Left lobe of liver (tissue), 2 donors: ENCODE measurements around the gene ZNF74. TPM values are rescaled to one million over a fixed set of nuclear protein-coding genes. Genes with fewer than 3 reads are reported as not detected.
A peak's percentile ranks its signal among the peaks of the same experiment; 100 is the strongest.
"Not testable (repeated sequence)": the region's sequence is repeated elsewhere in the genome, so short reads cannot be mapped to it uniquely, and the experiment has no call there.

ENCODE experiments used
- ATAC-seq: fragments of 200-7000 bp; cut with Tn5 transposase; one replicate; pipeline ENCODE4 v1.9.1; 2020; ENCODE audit warnings: mild to moderate bottlenecking, moderate library complexity
- DNase-seq: peaks from one replicate; pipeline ENCODE4 v3.0.0-alpha.2; 2020; ENCODE audit warnings: low spot score
- total RNA-seq: library from RNA; stranded (reverse); gene quantifications from one replicate; pipeline ENCODE4 v1.2.1, GENCODE V29; 2021
- donor health status: DM: no; HTN: no; CAD: no; lungs with moderate emphysema.
- donor health status: DM: no; HTN: yes; CAD: no.

Gene ZNF74
- total RNA-seq, 1 donor from 2014 or later = 5.7 TPM

DNA sequence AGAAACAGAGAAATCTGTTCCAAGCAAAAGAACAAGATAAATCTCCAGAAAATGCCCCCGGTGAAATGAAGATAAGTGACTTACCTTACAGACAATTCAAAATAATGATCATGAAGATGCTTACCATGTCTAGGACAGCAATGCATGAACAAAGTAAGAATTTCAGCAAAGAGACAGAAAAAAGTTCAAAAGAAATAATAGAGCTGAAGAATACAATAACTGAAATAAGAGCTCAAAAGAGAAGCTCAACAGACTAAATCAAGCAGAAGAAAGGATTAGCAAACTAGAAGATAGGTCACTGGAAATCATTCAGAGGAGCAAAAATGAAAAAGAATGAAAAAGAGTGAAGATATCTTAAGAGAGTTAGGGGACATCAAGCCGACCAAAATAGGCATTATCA is 19.8 kb upstream of the ZNF74 start:
- DNase-seq, ATAC-seq: not testable (repeated sequence)

DNA sequence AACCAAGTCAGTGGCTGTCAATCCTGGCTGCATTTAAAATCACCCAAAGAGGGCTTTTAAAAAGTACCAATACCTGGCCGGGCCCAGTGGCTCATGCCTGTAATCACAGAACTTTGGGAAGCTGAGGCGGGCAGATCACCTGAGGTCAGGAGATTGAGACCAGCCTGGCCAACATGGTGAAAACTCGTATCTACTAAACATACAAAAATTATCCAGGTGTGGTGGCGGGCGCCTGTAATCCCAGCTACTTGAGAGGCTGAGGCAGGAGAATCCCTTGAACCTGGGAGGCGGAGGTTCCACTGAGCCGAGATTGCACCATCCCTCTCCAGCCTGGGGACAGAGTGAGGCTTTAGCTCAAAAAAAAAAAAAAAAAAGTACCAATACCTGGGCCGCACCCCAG is 17.7 kb upstream of the ZNF74 start:
- not testable (repeated sequence) for ATAC-seq, DNase-seq

DNA sequence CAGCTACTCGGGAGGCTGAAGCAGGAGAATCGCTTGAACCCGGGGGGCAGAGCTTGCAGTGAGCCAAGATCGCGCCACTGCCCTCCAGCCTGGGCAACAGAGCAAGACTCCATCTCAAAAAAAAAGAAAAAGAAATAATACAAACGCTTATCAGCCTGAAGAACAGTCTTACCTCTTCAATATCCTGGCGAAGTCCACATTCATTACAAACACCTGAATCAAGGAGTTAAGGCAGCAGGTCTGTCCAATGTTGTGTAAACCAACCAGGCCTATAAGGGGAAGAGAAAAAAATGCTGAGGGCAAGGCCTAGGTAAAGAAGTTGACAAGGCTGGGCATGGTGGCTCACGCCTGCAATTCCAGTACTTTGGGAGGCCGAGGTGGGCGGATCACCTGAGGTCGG is 17.0 kb upstream of the ZNF74 start:
- DNase-seq, ATAC-seq: not testable (repeated sequence)

DNA sequence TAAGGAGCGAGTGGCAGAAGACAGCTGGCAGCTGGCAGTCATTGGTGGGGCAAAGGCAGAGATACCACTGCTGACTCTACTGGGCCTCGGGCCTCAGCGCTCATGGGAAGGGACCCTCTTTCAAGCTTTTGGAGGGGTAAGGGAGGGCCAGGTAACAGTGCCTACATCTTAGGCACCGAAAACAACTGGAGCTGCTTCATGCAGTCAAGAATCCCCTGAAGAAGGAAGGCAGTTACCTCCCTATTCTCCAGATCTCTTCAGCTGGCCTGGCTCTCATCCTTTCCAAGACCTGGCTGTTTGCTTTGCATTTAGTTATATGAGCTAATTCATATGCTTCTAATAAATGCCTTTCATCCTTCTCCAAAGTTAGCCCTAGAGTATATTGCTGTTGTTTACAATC is 15.8 kb upstream of the ZNF74 start:
- no peak for DNase-seq
- no peak for ATAC-seq

DNA sequence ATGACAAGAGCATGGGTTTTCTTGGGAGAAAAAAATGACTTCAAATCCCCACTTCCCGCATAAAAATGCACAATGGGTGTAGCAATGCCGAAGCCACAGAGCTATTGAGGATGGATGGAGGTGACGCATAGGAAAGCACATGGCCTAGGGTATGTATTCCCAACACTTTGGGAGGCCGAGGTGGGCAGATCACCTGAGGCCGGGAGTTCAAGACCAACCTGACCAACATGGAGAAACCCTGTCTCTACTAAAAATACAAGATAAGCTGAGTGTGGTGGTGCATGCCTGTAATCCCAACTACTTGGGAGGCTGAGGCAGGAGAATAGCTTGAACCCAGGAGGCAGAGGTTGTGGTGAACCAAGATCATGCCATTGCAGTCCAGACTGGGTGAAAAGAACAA is 15.3 kb upstream of the ZNF74 start:
- not testable (repeated sequence) for DNase-seq, ATAC-seq

DNA sequence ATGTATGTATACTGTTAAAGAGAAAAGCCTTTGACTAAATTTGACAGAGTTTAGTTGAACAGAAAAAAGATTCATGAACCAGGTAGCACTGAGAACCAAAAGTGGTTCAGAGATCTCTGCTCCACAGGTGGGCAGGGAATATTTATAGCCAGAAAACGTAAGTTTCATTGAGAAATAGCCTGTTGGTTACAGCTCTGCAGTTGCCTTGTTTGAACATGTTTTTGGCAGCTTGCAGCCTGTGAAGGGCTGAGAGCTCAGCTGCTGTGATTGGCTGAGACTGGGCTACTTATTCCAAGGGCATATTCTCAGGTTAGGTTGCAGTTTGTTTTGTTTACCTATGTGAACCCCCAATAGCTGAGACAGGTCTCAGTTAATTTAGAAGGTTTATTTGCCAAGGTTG is 13.5 kb upstream of the ZNF74 start:
- no peak for ATAC-seq
- DNase-seq = peak; percentile 12

DNA sequence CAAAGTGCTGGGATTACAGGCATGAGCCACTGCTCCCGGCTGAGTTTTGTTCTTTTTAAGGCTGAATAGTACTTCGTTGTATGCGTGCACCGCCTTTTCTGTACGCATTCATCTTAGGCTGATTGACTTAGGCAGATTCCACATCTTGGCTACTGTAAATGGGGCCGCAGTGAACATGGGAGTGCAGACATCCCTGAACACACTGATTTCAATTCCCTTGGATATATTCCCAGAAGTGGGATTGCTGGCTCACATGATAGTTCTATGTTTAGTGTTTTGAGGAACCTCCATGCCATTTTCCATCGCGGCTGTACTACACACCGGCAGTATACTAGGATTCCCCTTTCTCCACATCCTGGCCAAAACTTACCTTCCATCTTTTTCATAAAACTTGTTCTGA is 10.4 kb upstream of the ZNF74 start:
- ATAC-seq (no peak), DNase-seq (peak; percentile 10)

DNA sequence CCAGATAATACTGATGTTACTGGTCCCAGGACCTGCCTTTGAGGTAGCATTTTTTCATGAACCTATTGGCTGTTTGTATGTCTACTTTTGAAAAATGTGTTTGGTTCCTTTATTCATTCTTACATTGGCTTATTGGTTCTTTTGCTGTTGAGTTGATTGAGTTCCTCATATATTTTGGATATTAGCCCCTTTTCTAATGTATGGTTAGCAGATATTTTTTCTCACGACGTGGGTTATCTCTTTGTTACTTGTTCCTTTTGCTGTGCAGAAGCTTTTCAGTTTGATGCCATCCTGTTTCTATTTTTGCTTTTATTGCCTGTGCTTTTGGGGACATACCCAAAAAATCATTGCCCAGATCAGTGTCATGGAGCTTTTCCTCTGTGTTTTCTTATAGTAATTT is 9.8 kb upstream of the ZNF74 start:
- DNase-seq = no peak

DNA sequence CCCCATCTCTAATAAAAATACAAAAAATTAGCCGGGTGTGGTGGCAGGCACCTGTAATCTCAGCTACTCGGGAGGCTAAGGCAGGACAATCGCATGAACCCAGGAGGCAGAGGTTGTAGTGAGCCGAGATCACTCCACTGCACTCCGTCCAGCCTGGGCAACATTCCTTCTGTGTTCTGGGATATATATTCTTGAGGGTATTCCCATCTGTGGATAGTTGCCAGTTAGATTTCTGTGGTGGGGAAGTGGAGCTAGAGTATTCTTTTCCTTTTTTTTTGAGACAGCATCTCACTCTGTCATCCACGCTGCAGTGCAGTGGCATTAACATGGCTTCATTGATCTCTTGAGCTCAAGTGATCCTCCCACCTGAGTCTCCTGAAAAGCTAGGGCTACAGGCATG is 9.1 kb upstream of the ZNF74 start:
- ATAC-seq (no peak), DNase-seq (no peak)

More for the DNA sequence above, 9.8 kb upstream of the ZNF74 start:
- no peak for ATAC-seq

DNA sequence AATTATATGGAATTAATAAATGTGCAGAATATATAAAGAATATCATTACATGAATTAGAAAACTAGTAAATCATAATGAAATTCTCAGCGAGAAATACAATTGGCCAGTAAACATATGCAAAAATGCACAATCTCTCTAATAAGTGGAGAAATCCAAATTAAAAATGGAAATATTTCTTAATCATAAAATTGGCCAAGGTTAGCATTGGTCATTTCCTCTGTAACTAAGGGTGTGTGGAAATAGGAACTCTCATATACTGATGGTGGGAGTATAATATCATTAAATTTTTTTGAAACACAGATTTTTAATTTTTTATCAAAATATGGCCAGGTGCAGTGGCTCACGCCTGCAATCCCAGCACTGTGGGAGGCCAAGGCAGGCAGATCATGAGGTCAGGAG is 7.6 kb upstream of the ZNF74 start:
- DNase-seq (no peak), ATAC-seq (no peak)

DNA sequence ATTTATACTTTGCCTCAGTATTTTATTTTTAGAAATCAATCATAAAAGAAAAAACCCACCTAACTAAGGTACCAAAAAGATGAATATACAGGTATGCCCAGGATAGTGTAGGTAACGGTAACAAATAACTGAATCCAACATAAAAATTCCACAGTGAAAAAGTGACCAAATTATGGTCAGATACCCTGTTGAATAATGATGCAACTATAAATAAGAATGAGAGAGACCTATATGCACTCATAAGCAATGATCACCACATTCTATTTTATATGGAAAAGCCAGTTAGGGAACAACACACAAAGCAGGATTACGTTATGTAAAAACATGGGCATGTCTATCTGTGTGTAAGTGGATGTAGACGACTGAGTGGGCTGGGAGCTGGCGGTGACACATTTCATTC is 7.0 kb upstream of the ZNF74 start:
- no peak for DNase-seq
- no peak for ATAC-seq

DNA sequence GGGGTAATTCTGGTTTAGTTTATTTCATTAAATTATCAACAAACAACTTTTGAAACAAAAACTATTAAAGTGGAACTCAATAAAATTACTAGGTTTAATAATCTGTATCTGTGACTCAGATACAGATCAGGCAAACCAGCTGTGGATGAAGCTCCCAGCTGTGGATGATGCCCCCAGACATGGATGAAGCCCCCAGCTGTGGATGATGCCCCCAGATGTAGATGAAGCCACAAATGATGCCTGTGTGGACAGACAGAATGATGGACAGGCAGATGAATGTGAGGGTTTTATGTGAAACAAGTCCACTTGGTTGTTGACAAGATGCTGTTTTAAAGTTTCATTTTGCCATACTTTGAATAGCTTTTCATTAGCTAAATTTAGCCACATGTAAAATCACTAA is 5.8 kb upstream of the ZNF74 start:
- no peak for DNase-seq

DNA sequence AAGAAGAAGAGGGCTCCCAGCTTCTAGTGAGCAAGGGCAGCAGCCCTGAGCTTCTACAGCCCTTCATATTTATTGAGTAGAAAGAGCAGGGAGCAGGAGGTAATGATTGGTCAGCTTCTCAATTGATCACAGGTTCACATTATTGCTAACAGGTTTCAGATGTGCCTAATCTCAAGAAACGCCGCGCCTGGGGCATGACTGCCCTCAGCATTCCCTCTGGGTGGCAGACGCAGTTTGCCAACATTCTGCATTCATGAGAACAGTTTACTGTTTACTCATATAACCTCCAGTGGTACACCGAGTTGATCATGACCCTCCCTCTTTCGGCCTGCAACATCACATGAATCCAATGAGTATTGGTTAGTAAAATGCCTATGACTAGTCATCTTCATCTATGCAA is 4.7 kb upstream of the ZNF74 start:
- ATAC-seq = no peak
- DNase-seq = no peak

More for the DNA sequence above, 5.8 kb upstream of the ZNF74 start:
- no peak for ATAC-seq

DNA sequence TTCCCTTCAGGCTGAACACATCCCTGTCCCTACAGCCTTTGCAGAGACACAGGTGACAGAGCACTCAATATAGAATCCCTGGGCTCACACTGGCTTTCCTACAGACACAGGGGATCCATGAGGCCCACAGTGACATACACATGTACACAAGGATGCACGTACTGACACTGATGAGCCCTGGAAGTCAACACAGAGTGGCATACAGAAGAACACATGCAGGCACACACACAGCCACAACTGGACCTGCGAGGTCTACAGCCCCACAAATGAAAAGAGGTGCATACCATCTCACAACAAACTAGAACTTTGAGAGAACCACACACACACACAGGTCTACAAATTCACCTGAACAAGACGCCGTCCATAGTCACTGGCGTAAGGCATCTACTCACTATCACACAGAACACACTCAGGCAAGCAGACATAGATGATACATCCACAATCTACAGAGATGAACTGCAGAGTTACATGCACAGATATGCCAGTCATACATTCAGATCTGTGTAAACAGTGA is 3.5 kb upstream of the ZNF74 start:
- no peak for ATAC-seq
- no peak for DNase-seq

DNA sequence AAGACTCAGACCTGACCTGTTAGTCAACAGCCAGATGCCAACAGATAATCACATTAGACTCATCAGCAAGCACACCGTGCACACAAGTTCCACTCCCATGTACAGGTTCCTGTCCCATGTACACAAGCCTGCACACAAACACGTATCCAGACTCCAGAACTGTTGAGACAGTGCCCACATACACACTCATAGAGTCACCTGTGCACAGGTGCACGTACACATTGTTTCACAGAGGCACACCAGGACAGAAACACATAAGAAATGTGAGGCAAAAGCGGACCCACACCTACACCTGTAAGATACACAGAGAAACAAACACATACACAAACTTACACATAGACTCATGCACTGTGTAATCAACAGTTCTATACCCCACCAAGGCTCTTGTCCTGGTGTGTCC is 2.7 kb upstream of the ZNF74 start:
- no peak for ATAC-seq
- DNase-seq = no peak

DNA sequence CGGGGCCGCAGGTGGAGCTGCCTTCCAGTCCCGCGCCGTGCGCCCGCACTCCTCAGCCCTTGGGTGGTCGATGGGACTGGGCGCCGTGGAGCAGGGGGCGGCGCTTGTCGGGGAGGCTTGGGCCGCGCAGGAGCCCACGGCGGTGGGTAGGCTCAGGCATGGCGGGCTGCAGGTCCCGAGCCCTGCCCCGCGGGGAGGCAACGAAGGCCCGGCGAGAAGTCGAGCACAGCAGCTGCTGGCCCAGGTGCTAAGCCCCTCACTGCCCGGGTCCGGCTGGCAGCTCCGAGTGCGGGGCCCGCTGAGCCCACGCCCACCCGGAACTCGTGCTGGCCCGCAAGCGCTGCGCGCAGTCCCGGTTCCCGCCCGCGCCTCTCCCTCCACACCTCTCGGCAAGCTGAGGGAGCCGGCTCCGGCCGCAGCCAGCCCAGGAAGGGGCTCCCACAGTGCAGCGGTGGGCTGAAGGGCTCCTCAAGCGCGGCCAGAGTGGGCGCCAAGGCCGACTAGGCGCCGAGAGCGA is 1.5 kb upstream of the ZNF74 start:
- not testable (repeated sequence) for ATAC-seq, DNase-seq

DNA sequence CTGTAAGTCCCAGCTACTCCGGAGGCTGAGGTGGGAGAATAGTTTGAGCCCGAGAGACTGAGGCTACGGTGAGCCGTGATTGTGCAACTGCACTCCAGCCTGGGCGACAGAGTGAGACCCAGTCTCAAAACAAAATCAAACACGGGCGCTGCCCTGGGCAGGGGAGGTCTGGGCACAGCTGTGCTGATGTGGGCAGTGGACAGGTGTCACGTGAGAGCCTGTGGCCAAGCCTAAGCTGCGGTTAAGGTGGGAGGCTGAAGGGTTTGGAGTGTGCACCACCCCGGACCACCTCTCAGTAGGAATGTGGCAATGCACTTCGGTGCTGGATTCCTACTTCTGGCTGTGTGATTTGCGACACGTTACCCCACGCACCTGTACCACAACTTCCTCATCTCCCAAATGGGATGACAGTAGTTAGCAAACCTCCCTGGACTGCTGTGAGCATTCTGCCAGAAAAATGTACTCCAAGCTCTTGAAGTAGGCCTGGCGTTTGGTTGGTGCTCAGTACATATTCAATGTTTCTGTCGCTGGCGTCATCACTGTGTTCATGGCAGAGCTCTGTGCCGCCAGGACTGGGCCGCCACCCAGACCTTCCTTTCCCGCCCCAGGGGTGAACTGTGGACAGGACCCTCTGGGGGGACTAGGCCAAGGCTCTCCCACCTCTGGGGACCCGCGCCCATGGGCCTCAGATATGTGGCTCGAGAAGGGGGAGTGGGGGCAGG is 807 bp upstream of the ZNF74 start:
- no peak for DNase-seq
- no peak for ATAC-seq

DNA sequence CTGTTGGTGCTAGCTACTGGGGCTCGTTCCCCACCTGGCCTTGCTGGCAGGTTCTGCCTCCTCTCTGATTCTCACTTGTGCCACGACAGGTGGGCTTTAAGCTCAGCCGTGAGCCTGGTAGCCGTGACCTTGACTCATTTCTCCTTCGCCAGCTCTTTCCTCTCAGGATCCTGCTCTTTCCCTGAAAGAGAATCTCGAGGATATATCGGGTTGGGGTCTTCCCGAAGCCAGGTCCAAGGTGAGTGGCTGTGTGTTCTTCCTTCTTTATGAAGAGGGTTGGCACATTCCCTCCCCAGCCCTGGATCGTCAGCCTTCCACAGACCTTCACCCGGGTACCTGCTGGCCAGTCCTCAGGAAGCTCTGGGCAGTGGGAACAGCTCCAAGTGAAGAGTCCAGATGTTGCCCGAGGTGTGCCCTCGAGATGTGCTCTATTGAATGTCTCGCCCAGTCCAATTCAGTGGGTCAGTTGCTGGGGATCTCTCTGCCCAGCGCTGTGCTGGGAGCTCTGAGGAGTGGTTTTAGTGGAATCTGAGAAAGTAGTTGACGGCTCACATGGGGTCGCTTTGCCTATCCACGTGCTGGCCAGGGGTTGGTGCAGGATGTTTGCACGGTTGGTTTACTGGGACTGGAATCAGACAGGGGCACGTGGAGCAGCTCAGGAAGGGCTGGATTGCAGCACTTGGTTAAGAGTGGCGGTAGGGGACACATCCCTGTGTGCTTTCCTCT is 1.4 kb downstream of the ZNF74 start:
- ATAC-seq (peak; percentile 24), DNase-seq (no peak)

DNA sequence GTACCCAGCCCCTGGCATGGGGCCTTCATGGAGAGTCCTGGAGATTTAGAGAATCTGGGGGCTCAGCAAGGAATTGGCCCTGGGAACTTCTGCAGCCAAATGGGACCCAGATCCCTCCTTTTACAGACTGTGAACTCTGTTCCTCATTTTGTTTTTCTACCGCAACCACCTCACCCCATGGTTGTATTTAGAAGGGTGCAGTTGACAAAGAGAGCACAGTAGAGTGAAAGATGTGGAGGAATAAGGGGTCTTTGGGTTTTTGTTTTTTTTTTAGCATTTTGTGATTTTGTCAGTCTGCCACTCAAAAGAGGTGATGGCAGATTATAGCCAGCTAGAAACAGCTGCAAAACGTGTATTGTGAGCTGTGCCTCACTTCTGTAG is 1.9 kb downstream of the ZNF74 start:
- ATAC-seq = no peak
- DNase-seq = no peak

DNA sequence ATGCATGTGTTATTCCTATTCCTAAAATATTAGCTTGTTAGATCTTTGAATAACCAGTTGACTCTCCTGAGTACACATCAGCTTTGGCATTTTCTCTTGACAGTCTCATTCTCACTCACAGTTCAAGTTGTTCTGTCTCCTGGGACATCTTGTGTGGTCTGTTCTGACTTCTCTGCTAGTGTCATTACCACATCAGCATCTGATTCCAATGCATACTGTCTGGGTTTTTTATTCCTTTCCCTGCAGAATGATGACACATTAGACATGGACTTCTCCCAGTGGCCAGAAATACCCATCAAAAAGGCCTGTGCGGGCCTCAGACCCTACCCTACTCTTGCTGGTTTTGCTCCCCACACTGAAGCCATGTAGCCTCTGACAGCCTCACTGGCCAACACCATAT is 2.7 kb downstream of the ZNF74 start:
- no peak for ATAC-seq
- DNase-seq = no peak

DNA sequence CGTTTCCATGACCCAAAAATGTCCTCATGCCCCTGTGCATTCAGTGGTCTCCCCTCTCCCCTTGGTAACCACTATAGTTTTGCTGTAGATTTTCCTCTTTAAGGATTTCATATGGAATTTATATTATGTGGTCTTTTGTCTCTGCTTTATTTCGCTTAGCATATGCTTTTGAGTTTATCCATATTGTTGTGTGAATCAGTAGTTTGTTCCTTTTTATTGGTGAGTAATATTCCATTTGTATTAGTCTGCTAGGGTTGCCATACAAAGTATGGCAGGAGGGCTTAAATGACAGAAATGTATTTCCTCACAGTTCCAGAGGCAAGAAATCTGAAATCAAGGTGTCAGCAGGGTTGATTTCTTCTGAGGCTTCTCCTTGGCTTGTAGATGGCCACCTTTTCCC is 3.5 kb downstream of the ZNF74 start:
- DNase-seq = no peak
- ATAC-seq = no peak

DNA sequence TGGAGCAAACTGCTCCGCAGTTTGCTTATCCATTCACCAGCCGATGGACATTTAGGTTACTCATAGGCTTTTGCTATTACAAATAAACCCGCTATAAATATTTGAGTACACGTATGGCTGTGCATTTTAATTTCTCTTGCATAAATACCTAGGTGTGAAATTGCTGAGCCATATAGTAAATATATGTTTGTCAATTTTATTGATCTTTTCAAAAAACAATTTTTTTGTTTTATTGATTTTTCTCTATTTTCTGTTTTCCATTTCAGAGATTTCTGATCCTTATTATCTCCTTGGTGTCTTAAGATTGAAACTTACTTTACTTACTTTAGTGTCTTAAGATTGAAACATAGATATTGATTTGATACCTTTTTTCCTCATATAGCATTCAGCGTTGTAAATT is 4.5 kb downstream of the ZNF74 start:
- no peak for ATAC-seq
- no peak for DNase-seq
